Stimulated activated CD4-positive, alpha-beta T cell treated with anti-CD3 and anti-CD28 coated beads, Interleukin-15, amount 100 ng/mL, for 1 hour (primary cell): Measurements from ENCODE around the gene PLAAT4.
"Not testable (repeated sequence)": the region's sequence is repeated elsewhere in the genome, so short reads cannot be mapped to it uniquely, and the experiment has no call there.

ENCODE experiments used
- DNase-seq, 2 donors: peaks; one replicate each; pipeline ENCODE4 v3.0.0-alpha.2; 2020; ENCODE audit warnings: low read depth in 1 of 2, low spot score in 1 of 2

The PLAAT4 gene

DNA sequence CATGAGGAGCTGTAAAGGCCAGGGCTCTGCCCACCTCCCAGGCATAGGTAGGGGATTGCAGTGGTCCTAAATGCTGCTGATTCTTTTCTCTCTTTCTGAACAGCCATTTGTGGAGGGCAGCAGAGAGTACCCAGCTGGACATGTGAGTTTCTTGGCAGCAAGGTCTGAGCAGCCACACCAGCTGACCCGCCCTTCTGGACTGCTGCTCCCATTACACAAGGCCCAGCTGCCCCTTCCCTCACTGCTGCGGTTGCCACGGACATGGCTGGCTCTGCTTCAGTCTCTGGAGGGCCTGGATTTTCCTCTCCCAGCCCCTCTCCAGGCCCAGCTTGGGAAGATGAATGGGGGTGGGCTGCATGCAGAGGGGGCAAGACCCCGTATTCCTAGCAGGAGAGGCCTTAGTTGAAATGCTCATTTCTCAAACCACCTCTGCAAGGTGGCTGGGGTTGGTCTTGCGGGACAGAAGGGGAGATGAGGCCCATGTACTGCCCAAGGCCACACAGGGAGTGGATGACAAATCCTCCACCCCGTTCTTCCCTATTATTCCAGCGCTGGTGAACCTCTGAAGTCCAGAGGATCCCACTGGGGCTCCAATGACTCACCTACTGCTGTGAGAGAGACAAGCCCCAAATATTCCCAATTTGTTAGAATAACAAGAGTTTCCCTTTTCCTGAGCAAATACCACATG is 26.1 kb upstream of the PLAAT4 start:
- no peak for DNase-seq

DNA sequence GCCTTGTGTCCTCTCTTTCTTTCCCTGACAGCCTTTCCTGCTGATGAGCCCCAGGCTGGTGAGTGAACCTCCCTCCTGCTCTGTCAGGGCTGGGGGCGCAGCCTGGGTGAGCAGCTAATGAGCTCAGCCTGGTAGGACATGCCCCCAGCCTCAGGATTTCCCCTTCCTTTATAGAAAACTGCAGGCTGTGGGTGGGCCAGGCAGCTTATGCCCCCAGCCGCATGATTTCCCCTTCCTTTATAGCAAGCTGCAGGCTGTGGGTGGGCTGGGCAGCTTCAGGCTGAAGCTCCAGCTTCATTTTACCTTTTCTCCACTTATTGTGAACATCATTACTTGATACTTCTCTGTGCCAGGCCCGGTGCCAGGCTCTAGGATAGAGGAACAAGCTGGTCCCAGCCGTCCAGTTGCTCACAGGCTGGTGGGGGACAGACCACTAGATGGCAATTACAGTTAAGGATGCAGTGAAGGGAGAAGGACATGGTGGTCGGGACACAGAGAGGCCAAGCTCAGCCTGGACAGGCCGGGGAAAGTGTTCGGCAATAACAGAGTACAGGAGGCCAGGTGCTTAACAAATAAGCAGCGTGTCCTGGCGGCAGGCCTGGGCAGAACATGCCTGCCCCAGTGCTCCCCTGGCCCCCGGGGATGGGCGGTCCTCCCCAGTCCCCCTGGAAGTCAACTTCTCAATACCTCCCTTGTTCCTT is 25.4 kb upstream of the PLAAT4 start:
- DNase-seq = no peak

GRCh38 chr11:63512816-63513215 is 23.8 kb upstream of the PLAAT4 start:
- DNase-seq = no peak

DNA sequence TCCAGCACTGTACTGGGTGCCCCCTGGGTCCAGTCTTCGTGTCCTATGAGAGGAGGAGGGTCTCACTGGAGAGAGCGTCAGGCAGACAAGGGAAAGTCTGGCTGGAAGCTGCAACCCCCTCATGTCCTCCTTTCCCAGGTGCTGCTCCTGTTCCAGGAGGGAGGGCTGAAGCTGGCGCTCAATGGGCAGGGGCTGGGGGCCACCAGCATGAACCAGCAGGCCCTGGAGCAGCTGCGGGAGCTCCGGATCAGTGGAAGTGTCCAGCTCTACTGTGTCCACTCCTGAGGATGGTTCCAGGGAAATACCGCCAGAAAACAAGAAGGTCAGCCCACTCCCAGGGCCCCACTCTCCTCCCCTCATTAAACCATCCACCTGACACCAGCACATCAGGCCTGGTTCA is 20.5 kb upstream of the PLAAT4 start:
- no peak for DNase-seq

GRCh38 chr11:63517156-63517555 is 19.5 kb upstream of the PLAAT4 start:
- no peak for DNase-seq

DNA sequence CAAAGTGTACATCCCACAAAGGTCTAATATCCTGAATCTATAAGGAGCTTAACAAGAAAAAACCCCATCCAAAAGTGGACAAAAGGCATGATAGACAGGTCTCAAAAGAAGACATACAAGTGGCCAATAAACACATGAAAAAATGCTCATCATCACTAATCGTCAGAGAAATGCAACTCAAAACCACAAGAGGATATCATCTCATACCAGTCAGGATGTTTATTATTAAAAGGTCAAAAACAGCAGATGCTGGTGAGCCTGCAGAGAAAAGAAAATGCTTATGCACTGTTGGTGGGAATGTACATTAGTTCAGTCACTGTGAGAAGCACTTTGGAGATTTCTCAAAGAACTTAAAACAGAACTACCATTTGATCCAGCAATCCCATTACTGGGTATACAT is 18.1 kb upstream of the PLAAT4 start:
- DNase-seq = no peak

- no peak for DNase-seq
Measured at GRCh38 chr11:63520606-63521170, 15.9 kb upstream of the PLAAT4 start.

- no peak for DNase-seq
Measured at GRCh38 chr11:63521896-63522295, 14.7 kb upstream of the PLAAT4 start.

DNA sequence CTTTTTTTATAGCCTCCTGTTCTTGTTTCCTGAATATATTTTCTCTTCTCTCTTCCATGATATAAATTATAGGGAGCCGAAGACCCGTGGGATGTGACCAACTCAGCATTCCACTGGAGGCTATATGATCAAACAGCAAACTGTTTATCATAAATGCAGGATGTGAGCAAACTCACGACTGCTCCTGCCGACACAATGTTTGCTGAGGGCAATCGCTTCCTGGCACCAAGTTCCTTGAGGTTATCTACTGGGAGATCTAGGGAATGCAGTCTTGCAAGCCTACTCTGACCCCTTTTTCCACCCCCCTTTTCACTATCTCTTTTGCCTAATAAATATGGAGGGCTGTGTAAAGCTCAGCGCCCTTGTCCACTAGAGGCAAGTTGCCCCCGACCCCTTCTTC is 13.5 kb upstream of the PLAAT4 start:
- DNase-seq = no peak

DNA sequence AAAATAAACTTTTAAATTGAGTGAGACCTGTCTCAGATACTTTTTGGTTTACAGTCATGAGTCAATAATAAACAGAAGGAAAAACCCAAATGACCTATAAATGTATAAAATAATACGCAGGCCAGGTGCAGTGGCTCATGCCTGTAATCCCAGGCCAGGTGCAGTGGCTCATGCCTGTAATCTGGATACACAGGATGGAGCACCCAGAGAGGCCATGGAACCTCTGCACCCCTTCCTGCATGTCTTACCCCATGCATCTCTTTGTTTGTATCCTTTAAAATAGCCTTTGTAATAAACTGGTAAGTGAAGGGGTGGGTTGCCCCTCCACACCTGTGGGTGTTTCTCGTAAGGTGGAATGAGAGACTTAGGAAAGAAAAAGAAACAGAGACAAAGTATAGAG is 8.9 kb upstream of the PLAAT4 start:
- no peak for DNase-seq

DNA sequence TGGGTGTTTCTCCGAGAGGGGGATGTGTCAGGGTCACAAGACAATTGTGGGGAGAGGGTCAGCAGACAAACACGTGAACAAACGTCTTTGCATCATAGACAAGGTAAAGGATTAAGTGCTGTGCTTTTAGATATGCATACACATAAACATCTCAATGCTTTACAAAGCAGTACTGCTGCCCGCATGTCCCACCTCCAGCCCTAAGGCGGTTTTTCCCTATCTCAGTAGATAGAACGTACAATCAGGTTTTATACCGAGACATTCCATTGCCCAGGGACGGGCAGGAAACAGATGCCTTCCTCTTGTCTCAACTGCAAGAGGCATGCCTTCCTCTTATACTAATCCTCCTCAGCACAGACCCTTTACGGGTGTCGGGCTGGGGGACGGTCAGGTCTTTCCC is 8.5 kb upstream of the PLAAT4 start:
- not testable (repeated sequence) for DNase-seq

GRCh38 chr11:63528729-63529278 is 7.8 kb upstream of the PLAAT4 start:
- not testable (repeated sequence) for DNase-seq

DNA sequence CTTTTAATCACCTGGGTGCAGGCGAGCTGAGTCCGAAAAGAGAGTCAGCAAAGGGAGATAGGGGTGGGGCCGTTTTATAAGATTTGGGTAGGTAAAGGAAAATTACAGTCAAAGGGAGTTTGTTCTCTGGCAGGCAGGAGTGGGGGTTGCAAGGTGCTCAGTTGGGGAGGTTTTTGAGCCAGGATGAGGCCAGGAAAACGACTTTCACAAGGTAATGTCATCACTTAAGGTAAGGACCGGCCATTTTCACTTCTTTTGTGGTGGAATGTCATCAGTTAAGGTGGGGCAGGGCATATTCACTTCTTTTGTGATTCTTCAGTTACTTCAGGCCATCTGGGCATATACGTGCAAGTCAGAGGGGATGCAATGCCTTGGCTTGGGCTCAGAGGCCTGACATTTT is 7.2 kb upstream of the PLAAT4 start:
- not testable (repeated sequence) for DNase-seq

- no peak for DNase-seq
Measured at GRCh38 chr11:63530021-63530420, 6.6 kb upstream of the PLAAT4 start.

DNA sequence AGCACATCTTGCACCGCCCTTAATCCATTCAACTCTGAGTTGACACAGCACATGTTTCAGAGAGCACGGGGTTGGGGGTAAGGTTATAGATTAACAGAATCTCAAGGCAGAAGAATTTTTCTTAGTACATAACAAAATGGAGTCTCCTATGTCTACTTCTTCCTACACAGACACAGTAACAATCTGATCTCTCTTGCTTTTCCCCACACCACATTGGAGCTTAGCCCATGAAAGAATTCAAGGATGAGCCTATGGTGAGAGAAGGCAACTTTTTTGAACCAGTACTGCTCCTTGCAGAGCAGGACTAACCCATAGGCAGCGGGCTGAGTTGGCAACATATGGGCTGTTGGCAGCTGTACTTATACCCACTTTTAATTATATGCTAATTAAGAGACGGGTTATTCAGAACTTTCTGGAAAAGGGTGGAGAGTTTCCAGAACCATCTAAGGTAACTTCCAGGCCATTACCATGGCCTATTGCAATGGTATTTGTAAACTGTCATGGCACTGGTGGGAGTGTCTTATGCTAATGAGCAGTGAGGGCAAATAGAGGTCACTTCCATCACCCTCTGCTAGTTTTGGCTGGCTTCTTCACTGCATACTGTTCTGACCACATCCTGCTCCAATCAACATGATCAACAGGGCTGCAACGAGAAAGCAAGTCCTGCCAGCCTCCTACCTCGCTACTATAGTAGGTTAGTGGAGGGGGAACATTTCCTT is 5.4 kb upstream of the PLAAT4 start:
- DNase-seq = peak in 1 of 2 donors; percentile 22

GRCh38 chr11:63532117-63532516 is 4.5 kb upstream of the PLAAT4 start:
- DNase-seq = no peak

- no peak for DNase-seq
Measured at GRCh38 chr11:63532799-63533475, 3.7 kb upstream of the PLAAT4 start.

GRCh38 chr11:63534076-63534475 is 2.5 kb upstream of the PLAAT4 start:
- no peak for DNase-seq

DNA sequence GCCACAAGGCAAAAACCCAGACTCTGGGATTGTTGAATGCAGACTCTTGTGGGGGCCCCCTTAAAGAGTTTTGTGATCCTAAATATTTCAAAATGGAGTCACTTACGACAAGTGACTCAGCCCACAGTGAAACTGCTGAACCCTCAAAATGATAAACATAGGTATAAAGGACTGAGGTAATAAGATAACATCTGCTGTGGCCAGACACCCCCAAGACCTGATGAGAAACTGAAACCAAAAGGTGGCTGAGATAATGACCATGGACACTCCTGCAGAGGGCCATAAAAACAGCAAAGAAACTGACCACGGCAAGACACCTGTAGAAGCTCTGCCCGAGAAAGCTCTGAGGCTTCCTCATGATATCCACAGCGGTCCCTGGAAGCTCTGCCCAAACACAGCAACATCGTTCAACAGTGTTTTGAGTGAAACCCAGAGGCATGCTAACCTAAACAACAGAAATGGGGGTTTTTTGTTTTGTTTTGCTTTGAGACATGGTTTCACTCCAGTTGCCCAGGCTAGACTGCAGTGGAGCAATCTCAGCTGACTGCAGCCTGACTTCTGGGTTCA is 1.6 kb upstream of the PLAAT4 start:
- DNase-seq = no peak

- no peak for DNase-seq
Measured at GRCh38 chr11:63535734-63536133, 874 bp upstream of the PLAAT4 start.
